Upper lobe of right lung (tissue), 1 donor: ENCODE measurements around the gene RUBCN. TPM values are rescaled to one million over a fixed set of nuclear protein-coding genes. Genes with fewer than 3 reads are reported as not detected.

Experiments used
- ATAC-seq: fragments of 200-7000 bp; cut with Tn5 transposase; one replicate; pipeline ENCODE4 v1.9.1; 2020; ENCODE audit warnings: mild to moderate bottlenecking, moderate library complexity
- DNase-seq: peaks from one replicate; pipeline ENCODE4 v3.0.0-alpha.2; 2020
- H3K27ac ChIP-seq: fragments of 200-600 bp; one replicate; pipeline ENCODE4 v1.8.0; 2022
- H3K27me3 ChIP-seq: fragments of 200-600 bp; one replicate; pipeline ENCODE4 v1.8.0; 2022; ENCODE audit warnings: mild to moderate bottlenecking
- H3K36me3 ChIP-seq: fragments of 200-600 bp; one replicate; pipeline ENCODE4 v1.8.0; 2022
- H3K4me1 ChIP-seq: fragments of 200-600 bp; one replicate; pipeline ENCODE4 v1.8.0; 2022
- H3K4me3 ChIP-seq: fragments of 200-600 bp; one replicate; pipeline ENCODE4 v1.8.0; 2022; ENCODE audit warnings: mild to moderate bottlenecking
- H3K9me3 ChIP-seq: fragments of 200-600 bp; one replicate; pipeline ENCODE4 v1.8.0; 2022
- CTCF ChIP-seq: fragments of 200-600 bp; IDR thresholded peaks from one replicate; pipeline ENCODE4 v1.8.0; 2022; ENCODE audit warnings: antibody characterized with exemption
- intact Hi-C: fragments of 100-400 bp; cut with DNase I; formaldehyde crosslinking; loops from one replicate; pipeline ENCODE4 v1.11.0; 2022
- total RNA-seq: library from RNA; stranded (reverse); fragmentation: NEBNext Ultra II Directional; extraction: Animal tissue kit (Norgen Biotek cat#: 25700); gene quantifications from one replicate; pipeline ENCODE4 v1.2.1, GENCODE V29; 2021
- donor health status: DM: no; HTN: yes; CAD: no; lungs with severe emphysema.

Gene RUBCN
- total RNA-seq, 1 donor from 2014 or later, result 35.2 TPM

- Histone ChIP-seq H3K9me3 (no peaks in the 10 kb centered on the region), H3K36me3 (peaks cover 49% of the 10 kb centered on the region), H3K27ac (no peak overlapping the region), H3K4me1 (no peaks in the 10 kb centered on the region), H3K4me3 (no peak overlapping the region), H3K27me3 (no peaks in the 10 kb centered on the region)
- intact Hi-C loops, result no loop called here
- no peak for TF ChIP-seq CTCF
- no peak for DNase-seq
- no peak for ATAC-seq
These were observed 51.2 kb downstream of the RUBCN start for GRCh38 chr3:197685546-197685945.

- intact Hi-C loops, result no loop called here
- no peak for ATAC-seq
These were observed 53.5 kb downstream of the RUBCN start for GRCh38 chr3:197683191-197683590.

GRCh38 chr3:197682713-197683112, 54.0 kb downstream of the RUBCN start:
- Histone ChIP-seq H3K9me3 (no peaks in the 10 kb centered on the region), H3K4me3 (no peak overlapping the region), H3K27ac (no peak overlapping the region), H3K36me3 (peaks cover 51% of the 10 kb centered on the region), H3K4me1 (no peaks in the 10 kb centered on the region), H3K27me3 (no peaks in the 10 kb centered on the region)
- TF ChIP-seq CTCF, result no peak
- intact Hi-C loops, result no loop called here
- ATAC-seq, result no peak
- no peak for DNase-seq

More at GRCh38 chr3:197683191-197683590, 53.5 kb downstream of the RUBCN start:
- Histone ChIP-seq H3K36me3 (peaks cover 51% of the 10 kb centered on the region), H3K4me1 (no peaks in the 10 kb centered on the region), H3K27me3 (no peaks in the 10 kb centered on the region), H3K9me3 (no peaks in the 10 kb centered on the region), H3K27ac (no peak overlapping the region), H3K4me3 (no peak overlapping the region)
- DNase-seq, result no peak
- TF ChIP-seq CTCF, result no peak

- no peak for ATAC-seq
- Histone ChIP-seq H3K4me3 (no peak overlapping the region), H3K27me3 (no peaks in the 10 kb centered on the region), H3K9me3 (no peaks in the 10 kb centered on the region), H3K36me3 (peaks cover 54% of the 10 kb centered on the region), H3K27ac (no peak overlapping the region), H3K4me1 (no peaks in the 10 kb centered on the region)
- no peak for TF ChIP-seq CTCF
- no peak for DNase-seq
- intact Hi-C loops, result no loop called here
These were observed 55.7 kb downstream of the RUBCN start for GRCh38 chr3:197680955-197681521.

GRCh38 chr3:197675951-197676350, 60.8 kb downstream of the RUBCN start:
- H3K4me3 ChIP-seq, result no peak overlapping the region
- no peak for ATAC-seq
- no peak for DNase-seq
- peaks cover 59% of the 10 kb centered on the region for H3K36me3 ChIP-seq
- no peak overlapping the region for H3K27ac ChIP-seq
- no peaks in the 10 kb centered on the region for H3K9me3 ChIP-seq
- TF ChIP-seq CTCF, result no peak
- no peaks in the 10 kb centered on the region for H3K4me1 ChIP-seq
- H3K27me3 ChIP-seq, result no peaks in the 10 kb centered on the region
- intact Hi-C loops, result no loop called here

- ATAC-seq (no peak), DNase-seq (no peak)
- H3K4me3 ChIP-seq, result no peak overlapping the region
- no peak overlapping the region for H3K27ac ChIP-seq
- intact Hi-C loops, result no loop called here
- no peak for TF ChIP-seq CTCF
- H3K4me1 ChIP-seq, result no peaks in the 10 kb centered on the region
- no peaks in the 10 kb centered on the region for H3K9me3 ChIP-seq
- no peaks in the 10 kb centered on the region for H3K27me3 ChIP-seq
- H3K36me3 ChIP-seq, result peaks cover 59% of the 10 kb centered on the region
These were observed 61.2 kb downstream of the RUBCN start for GRCh38 chr3:197675563-197675860.
